WERI-Rb-1 (cell line): Measurements from ENCODE around the gene IQSEC1.

Experiments
- DNase-seq: peaks from one replicate; pipeline ENCODE4 v3.0.0-alpha.2; 2020
- H3K27ac ChIP-seq: fragments of 250-450 bp; sonication (Bioruptor Pico); 2 replicates; pipeline ENCODE4 v1.5.1; 2020; ENCODE audit warnings: mild to moderate bottlenecking, moderate library complexity
- H3K27me3 ChIP-seq: fragments of 250-450 bp; sonication (Bioruptor Pico); 2 replicates; pipeline ENCODE4 v1.5.1; 2021; ENCODE audit warnings: mild to moderate bottlenecking, low read depth, moderate library complexity; ENCODE audit not compliant: insufficient read depth, severe bottlenecking
- H3K36me3 ChIP-seq: fragments of 250-450 bp; sonication (Bioruptor Pico); 2 replicates; pipeline ENCODE4 v1.5.1; 2020; ENCODE audit warnings: mild to moderate bottlenecking, moderate library complexity
- H3K4me3 ChIP-seq: 2 replicates; pipeline ENCODE4 v1.5.1; 2011; ENCODE audit warnings: low read depth, mild to moderate bottlenecking, control low read depth, low read length
- H3K9me3 ChIP-seq: fragments of 250-450 bp; sonication (Bioruptor Pico); 2 replicates; pipeline ENCODE4 v1.5.1; 2021; ENCODE audit warnings: mild to moderate bottlenecking, moderate library complexity; ENCODE audit not compliant: severe bottlenecking
- CTCF ChIP-seq: IDR thresholded peaks from 2 replicates; pipeline ENCODE4 v1.5.1; 2011; ENCODE audit warnings: low read depth, mild to moderate bottlenecking, control low read depth, inconsistent platforms, low read length

The IQSEC1 gene

GRCh38 chr3:13109516-13109915 lies 36.3 kb upstream of the IQSEC1 start:
- DNase-seq = peak; percentile 2
- Histone ChIP-seq H3K27ac (peak overlapping the region; percentile 97), H3K9me3 (no peaks in the 10 kb centered on the region), H3K27me3 (no peaks in the 10 kb centered on the region), H3K4me3 (no peak overlapping the region), H3K36me3 (no peaks in the 10 kb centered on the region; the same call in 1 of the 2 replicates)
- TF ChIP-seq CTCF = no peak

- no peak for TF ChIP-seq CTCF
- DNase-seq = peak; percentile 8
- Histone ChIP-seq H3K4me3 (no peak overlapping the region), H3K36me3 (no peaks in the 10 kb centered on the region; the same call in 1 of the 2 replicates), H3K27me3 (no peaks in the 10 kb centered on the region), H3K27ac (peak overlapping the region; percentile 97), H3K9me3 (no peaks in the 10 kb centered on the region)
Measured at GRCh38 chr3:13108861-13109260, 35.6 kb upstream of the IQSEC1 start.

GRCh38 chr3:13107661-13108060 lies 34.4 kb upstream of the IQSEC1 start:
- peak; percentile 41 for DNase-seq
- Histone ChIP-seq H3K4me3 (no peak overlapping the region), H3K27me3 (no peaks in the 10 kb centered on the region), H3K9me3 (no peaks in the 10 kb centered on the region), H3K27ac (peak overlapping the region; percentile 97), H3K36me3 (no peaks in the 10 kb centered on the region; the same call in 1 of the 2 replicates)
- TF ChIP-seq CTCF = peak; percentile 34; the same call in 1 of the 2 replicates

GRCh38 chr3:13106308-13107001 lies 33.2 kb upstream of the IQSEC1 start:
- H3K36me3 ChIP-seq = no peaks in the 10 kb centered on the region; the same call in 1 of the 2 replicates
- no peaks in the 10 kb centered on the region for H3K9me3 ChIP-seq
- H3K4me3 ChIP-seq = peak overlapping the region; percentile 31
- DNase-seq = peak; percentile 88
- TF ChIP-seq CTCF = no peak
- H3K27me3 ChIP-seq = no peaks in the 10 kb centered on the region
- H3K27ac ChIP-seq = peak overlapping the region; percentile 97

GRCh38 chr3:13105896-13106250 lies 32.6 kb upstream of the IQSEC1 start:
- Histone ChIP-seq H3K4me3 (peak overlapping the region; percentile 31), H3K27ac (peak overlapping the region; percentile 97), H3K36me3 (no peaks in the 10 kb centered on the region; the same call in 1 of the 2 replicates), H3K9me3 (no peaks in the 10 kb centered on the region), H3K27me3 (no peaks in the 10 kb centered on the region)
- peak; percentile 63 for TF ChIP-seq CTCF
- peak; percentile 83 for DNase-seq
